SU-DHL-6 (cell line): ENCODE measurements around the gene ASTE1.

Experiments
- H2AFZ ChIP-seq: fragments of 200-600 bp; sonication (generic); 2 replicates; pipeline ENCODE4 v1.6.1; 2014; ENCODE audit warnings: low read depth, mild to moderate bottlenecking, moderate library complexity, mixed read lengths, antibody characterized with exemption, low read length; ENCODE audit not compliant: severe bottlenecking
- H3F3A ChIP-seq: fragments of 200-600 bp; shearing (Covaris generic); 2 replicates; pipeline ENCODE4 v1.6.0; 2016; ENCODE audit warnings: antibody characterized with exemption, mild to moderate bottlenecking; ENCODE audit not compliant: insufficient read depth
- H3K27ac ChIP-seq: fragments of 200-600 bp; sonication (generic); 2 replicates; pipeline ENCODE4 v1.5.1; 2016; ENCODE audit warnings: low read depth, mild to moderate bottlenecking, low read length, moderate library complexity, mixed read lengths
- H3K27me3 ChIP-seq: fragments of 200-600 bp; sonication (generic), shearing (Covaris generic); 2 replicates; pipeline ENCODE4 v1.6.0; 2014; ENCODE audit warnings: mild to moderate bottlenecking, low read length
- H3K36me3 ChIP-seq: fragments of 200-600 bp; sonication (generic); 2 replicates; pipeline ENCODE4 v1.6.1; 2014; ENCODE audit warnings: mild to moderate bottlenecking, low read length, mixed read lengths
- H3K4me2 ChIP-seq: fragments of 300-600, 200-600 bp; shearing (Covaris generic), sonication (generic); 2 replicates; pipeline ENCODE4 v1.6.0; 2014; ENCODE audit warnings: low read length, low read depth, mild to moderate bottlenecking; ENCODE audit not compliant: poor library complexity, severe bottlenecking
- H3K4me3 ChIP-seq: fragments of 200-600 bp; sonication (generic); 2 replicates; pipeline ENCODE4 v1.5.1; 2014; ENCODE audit warnings: antibody characterized with exemption, low read length, mild to moderate bottlenecking, mixed read lengths; ENCODE audit not compliant: insufficient read depth, poor library complexity, severe bottlenecking
- H3K79me2 ChIP-seq: fragments of 200-600 bp; sonication (generic); 2 replicates; pipeline ENCODE4 v1.6.1; 2014; ENCODE audit warnings: mild to moderate bottlenecking, low read length, moderate library complexity; ENCODE audit not compliant: insufficient read depth
- H3K9ac ChIP-seq: fragments of 200-600 bp; sonication (generic); 2 replicates; pipeline ENCODE4 v1.7.0; 2014; ENCODE audit warnings: mild to moderate bottlenecking, low read length
- H3K9me2 ChIP-seq: fragments of 200-600 bp; sonication (generic); replicated peaks from 2 replicates; pipeline ENCODE4 v1.6.1; 2014; ENCODE audit warnings: low read length; ENCODE audit not compliant: insufficient read depth
- H3K9me3 ChIP-seq: fragments of 200-600 bp; sonication (generic); 2 replicates; pipeline ENCODE4 v1.6.1; 2014; ENCODE audit warnings: low read length, mixed read lengths; ENCODE audit not compliant: insufficient read depth
- H4K20me1 ChIP-seq: fragments of 200-600 bp; sonication (generic); 2 replicates; pipeline ENCODE4 v1.6.1; 2014; ENCODE audit warnings: low read depth, mild to moderate bottlenecking, antibody characterized with exemption, low read length, moderate library complexity, mixed read lengths
- EZH2phosphoT487 ChIP-seq: fragments of 200-600 bp; sonication (generic), shearing (Covaris generic); conservative IDR thresholded peaks from 2 replicates; pipeline ENCODE4 v1.6.1; 2018; ENCODE audit warnings: mild to moderate bottlenecking, antibody characterized with exemption, low read length, moderate library complexity, mixed read lengths
- TF ChIP-seq, protein P1 (sequence below): fragments of 200-600 bp; sonication (generic); IDR thresholded peaks from one replicate; pipeline ENCODE4 v1.5.1; 2017; ENCODE audit warnings: antibody characterized with exemption, mild to moderate bottlenecking, low read length, moderate library complexity; ENCODE audit not compliant: insufficient read depth, poor library complexity, severe bottlenecking

ASTE1 gene

DNA sequence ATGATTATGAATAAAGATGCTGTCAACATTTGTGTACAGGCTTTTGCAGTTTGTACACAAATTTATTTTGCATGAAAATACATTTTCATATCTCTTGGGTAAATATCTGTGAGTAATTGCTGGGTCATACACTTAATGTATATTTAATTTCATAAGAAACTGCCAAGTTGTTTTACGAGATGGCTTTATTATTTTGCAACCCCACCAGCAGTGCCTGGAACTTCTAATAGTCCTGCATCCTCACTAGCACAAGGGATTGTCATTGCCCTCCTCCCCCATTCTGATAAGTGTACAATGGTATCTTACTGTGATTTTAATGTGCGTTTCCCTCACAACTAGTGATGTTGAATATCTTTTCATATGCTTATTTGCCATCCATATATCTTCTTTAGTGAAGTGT lies 45.2 kb downstream of the ASTE1 start:
- Histone ChIP-seq H2AFZ (no peak overlapping the region), H4K20me1 (no peaks in the 10 kb centered on the region), H3K4me2 (no peak overlapping the region), H3K4me3 (no peak overlapping the region), H3K36me3 (peaks cover 2% of the 10 kb centered on the region; the same call in 1 of the 2 replicates), H3K9me3 (no peaks in the 10 kb centered on the region), H3K9ac (no peak overlapping the region), H3K27me3 (no peaks in the 10 kb centered on the region), H3K9me2 (no peaks in the 10 kb centered on the region), H3K27ac (no peak overlapping the region), H3K79me2 (no peaks in the 10 kb centered on the region), H3F3A (no peaks in the 10 kb centered on the region)
- TF ChIP-seq, protein P1, sequence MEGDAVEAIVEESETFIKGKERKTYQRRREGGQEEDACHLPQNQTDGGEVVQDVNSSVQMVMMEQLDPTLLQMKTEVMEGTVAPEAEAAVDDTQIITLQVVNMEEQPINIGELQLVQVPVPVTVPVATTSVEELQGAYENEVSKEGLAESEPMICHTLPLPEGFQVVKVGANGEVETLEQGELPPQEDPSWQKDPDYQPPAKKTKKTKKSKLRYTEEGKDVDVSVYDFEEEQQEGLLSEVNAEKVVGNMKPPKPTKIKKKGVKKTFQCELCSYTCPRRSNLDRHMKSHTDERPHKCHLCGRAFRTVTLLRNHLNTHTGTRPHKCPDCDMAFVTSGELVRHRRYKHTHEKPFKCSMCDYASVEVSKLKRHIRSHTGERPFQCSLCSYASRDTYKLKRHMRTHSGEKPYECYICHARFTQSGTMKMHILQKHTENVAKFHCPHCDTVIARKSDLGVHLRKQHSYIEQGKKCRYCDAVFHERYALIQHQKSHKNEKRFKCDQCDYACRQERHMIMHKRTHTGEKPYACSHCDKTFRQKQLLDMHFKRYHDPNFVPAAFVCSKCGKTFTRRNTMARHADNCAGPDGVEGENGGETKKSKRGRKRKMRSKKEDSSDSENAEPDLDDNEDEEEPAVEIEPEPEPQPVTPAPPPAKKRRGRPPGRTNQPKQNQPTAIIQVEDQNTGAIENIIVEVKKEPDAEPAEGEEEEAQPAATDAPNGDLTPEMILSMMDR = no peak
- no peak for TF ChIP-seq EZH2phosphoT487

DNA sequence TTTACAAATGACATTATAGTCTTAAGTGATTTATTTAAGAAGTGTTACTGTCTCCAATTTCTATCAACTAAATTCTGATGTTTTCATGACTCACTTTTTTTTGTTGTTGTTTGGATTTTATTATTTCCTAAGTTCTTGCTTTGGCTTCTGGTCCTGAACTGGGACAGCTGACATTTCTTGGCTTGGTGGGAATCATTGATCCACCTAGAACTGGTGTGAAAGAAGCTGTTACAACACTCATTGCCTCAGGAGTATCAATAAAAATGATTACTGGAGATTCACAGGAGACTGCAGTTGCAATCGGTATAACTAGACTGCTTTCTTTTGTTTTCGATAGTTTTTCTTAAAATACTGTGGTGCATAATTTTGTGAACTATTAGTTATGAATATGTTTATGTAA lies 47.5 kb downstream of the ASTE1 start:
- H3F3A ChIP-seq = no peaks in the 10 kb centered on the region
- H2AFZ ChIP-seq = no peak overlapping the region
- H3K9ac ChIP-seq = no peak overlapping the region
- peaks cover 2% of the 10 kb centered on the region; the same call in 1 of the 2 replicates for H3K36me3 ChIP-seq
- no peaks in the 10 kb centered on the region for H3K9me2 ChIP-seq
- H3K27me3 ChIP-seq = no peaks in the 10 kb centered on the region
- H4K20me1 ChIP-seq = no peaks in the 10 kb centered on the region
- H3K4me2 ChIP-seq = no peak overlapping the region
- H3K9me3 ChIP-seq = no peaks in the 10 kb centered on the region
- H3K4me3 ChIP-seq = no peak overlapping the region
- H3K27ac ChIP-seq = no peak overlapping the region
- no peaks in the 10 kb centered on the region for H3K79me2 ChIP-seq
- TF ChIP-seq, protein P1 = no peak
- TF ChIP-seq EZH2phosphoT487 = no peak

DNA sequence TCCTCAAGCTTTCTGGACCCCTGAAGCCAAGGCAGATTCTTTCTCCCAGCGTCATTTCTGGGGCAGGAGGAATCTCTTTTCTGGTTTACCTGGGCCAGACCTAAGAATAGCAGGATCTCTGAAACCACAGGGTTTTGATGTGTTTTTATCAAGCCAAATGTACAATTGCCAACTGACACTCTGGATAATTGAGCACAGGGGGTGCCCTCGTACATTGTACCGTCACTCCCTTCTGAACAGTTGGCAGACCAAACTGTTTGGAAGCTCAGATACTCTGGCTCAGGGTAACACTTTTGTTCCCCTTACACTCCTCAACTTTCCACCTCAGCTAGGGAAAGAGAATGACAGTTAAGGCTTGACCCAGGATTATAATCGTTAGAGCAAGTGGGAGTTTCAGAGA lies 49.9 kb downstream of the ASTE1 start:
- 0 out of 2 replicates have a peak, but pooled peaks cover 2% of the 10 kb centered on the region for H3K36me3 ChIP-seq
- H3K9ac ChIP-seq = no peak overlapping the region
- no peak overlapping the region for H3K4me3 ChIP-seq
- TF ChIP-seq EZH2phosphoT487 = no peak
- TF ChIP-seq, protein P1 = no peak
- no peak overlapping the region for H2AFZ ChIP-seq
- H3K27ac ChIP-seq = no peak overlapping the region
- H3K4me2 ChIP-seq = no peak overlapping the region
- H3F3A ChIP-seq = no peaks in the 10 kb centered on the region
- H3K9me2 ChIP-seq = no peaks in the 10 kb centered on the region
- H3K9me3 ChIP-seq = no peaks in the 10 kb centered on the region
- no peaks in the 10 kb centered on the region for H3K27me3 ChIP-seq
- H3K79me2 ChIP-seq = no peaks in the 10 kb centered on the region
- H4K20me1 ChIP-seq = no peaks in the 10 kb centered on the region
